Progenitor cell of endocrine pancreas (in vitro differentiated cells): ENCODE data around the gene NYAP1. TPM values are rescaled to one million over a fixed set of nuclear protein-coding genes. Genes with fewer than 3 reads are reported as not detected.
"Not testable (repeated sequence)": the region's sequence is repeated elsewhere in the genome, so short reads cannot be mapped to it uniquely, and the experiment has no call there.

Experiments used
- DNase-seq: peaks from one replicate; pipeline ENCODE4 v3.0.0; 2021; ENCODE audit warnings: low spot score; ENCODE audit not compliant: unreplicated experiment
- H3K27ac Mint-ChIP-seq: 2 replicates; pipeline ENCODE4 v1.8.0; 2021; ENCODE audit warnings: mild to moderate bottlenecking, moderate library complexity, mixed read lengths
- H3K27me3 Mint-ChIP-seq: 2 replicates; pipeline ENCODE4 v1.8.0; 2021; ENCODE audit warnings: mixed read lengths
- H3K36me3 Mint-ChIP-seq: 2 replicates; pipeline ENCODE4 v1.8.0; 2022; ENCODE audit warnings: mixed read lengths; ENCODE audit not compliant: insufficient read depth
- H3K4me1 Mint-ChIP-seq: 2 replicates; pipeline ENCODE4 v1.8.0; 2021; ENCODE audit warnings: low read depth, mixed read lengths
- H3K4me3 Mint-ChIP-seq: 2 replicates; pipeline ENCODE4 v1.8.0; 2021; ENCODE audit warnings: low read depth, mild to moderate bottlenecking, moderate library complexity, mixed read lengths
- H3K9me3 Mint-ChIP-seq: 2 replicates; pipeline ENCODE4 v1.8.0; 2021; ENCODE audit warnings: low read depth, mixed read lengths
- CTCF ChIP-seq: fragments of 200-600 bp; sonication (generic); IDR thresholded peaks from one replicate; pipeline ENCODE4 v1.5.0; 2021; ENCODE audit warnings: antibody characterized with exemption, mild to moderate bottlenecking; ENCODE audit not compliant: unreplicated experiment
- total RNA-seq: library from RNA; stranded (reverse); gene quantifications from 2 replicates; pipeline ENCODE4 v1.2.1, GENCODE V29; 2021

The NYAP1 gene
- total RNA-seq, 1 donor from 2014 or later, result 4.9 TPM

GRCh38 chr7:100521076-100521475 is 37.3 kb downstream of the NYAP1 start:
- no peaks in the 10 kb centered on the region for H3K27me3 Mint-ChIP-seq
- no peaks in the 10 kb centered on the region for H3K4me1 Mint-ChIP-seq
- no peak for DNase-seq
- H3K9me3 Mint-ChIP-seq, result no peaks in the 10 kb centered on the region
- no peak overlapping the region for H3K4me3 Mint-ChIP-seq
- H3K27ac Mint-ChIP-seq, result no peak overlapping the region
- H3K36me3 Mint-ChIP-seq, result no peaks in the 10 kb centered on the region
- TF ChIP-seq CTCF, result no peak

- not testable (repeated sequence) for DNase-seq, H3K27ac Mint-ChIP-seq
These were observed 38.3 kb downstream of the NYAP1 start for GRCh38 chr7:100521909-100522593.

GRCh38 chr7:100523192-100523591 is 39.5 kb downstream of the NYAP1 start:
- not testable (repeated sequence) for H3K36me3 Mint-ChIP-seq, H3K9me3 Mint-ChIP-seq, H3K27ac Mint-ChIP-seq, H3K4me3 Mint-ChIP-seq, DNase-seq, H3K4me1 Mint-ChIP-seq, H3K27me3 Mint-ChIP-seq

More at GRCh38 chr7:100521909-100522593, 38.3 kb downstream of the NYAP1 start:
- H3K36me3 Mint-ChIP-seq, H3K4me1 Mint-ChIP-seq, H3K9me3 Mint-ChIP-seq, H3K27me3 Mint-ChIP-seq, H3K4me3 Mint-ChIP-seq: not testable (repeated sequence)

GRCh38 chr7:100528108-100528866 is 44.6 kb downstream of the NYAP1 start:
- not testable (repeated sequence) for H3K36me3 Mint-ChIP-seq, DNase-seq, H3K27me3 Mint-ChIP-seq, H3K27ac Mint-ChIP-seq, H3K4me3 Mint-ChIP-seq, H3K9me3 Mint-ChIP-seq, H3K4me1 Mint-ChIP-seq

- H3K4me3 Mint-ChIP-seq, result no peak overlapping the region
- no peak overlapping the region for H3K27ac Mint-ChIP-seq
- TF ChIP-seq CTCF, result no peak
- no peaks in the 10 kb centered on the region for H3K4me1 Mint-ChIP-seq
- H3K36me3 Mint-ChIP-seq, result no peaks in the 10 kb centered on the region
- DNase-seq, result no peak
- no peaks in the 10 kb centered on the region for H3K9me3 Mint-ChIP-seq
- no peaks in the 10 kb centered on the region for H3K27me3 Mint-ChIP-seq
These were observed 48.7 kb downstream of the NYAP1 start for GRCh38 chr7:100532165-100533022.

GRCh38 chr7:100535982-100536381 is 52.3 kb downstream of the NYAP1 start:
- DNase-seq, H3K9me3 Mint-ChIP-seq, H3K27me3 Mint-ChIP-seq, H3K4me3 Mint-ChIP-seq, H3K27ac Mint-ChIP-seq, H3K36me3 Mint-ChIP-seq: not testable (repeated sequence)
- H3K4me1 Mint-ChIP-seq, result peaks cover 16% of the 10 kb centered on the region

- not testable (repeated sequence) for H3K27me3 Mint-ChIP-seq, H3K9me3 Mint-ChIP-seq, H3K27ac Mint-ChIP-seq, H3K36me3 Mint-ChIP-seq, DNase-seq, H3K4me3 Mint-ChIP-seq
- peaks cover 16% of the 10 kb centered on the region for H3K4me1 Mint-ChIP-seq
These were observed 53.0 kb downstream of the NYAP1 start for GRCh38 chr7:100536695-100537094.
